Measurements from ENCODE around the gene GOLGA3.
"Not testable (repeated sequence)": the region's sequence is repeated elsewhere in the genome, so short reads cannot be mapped to it uniquely, and the experiment has no call there.

GOLGA3 gene

GRCh38 chr12:132828706-132829534 lies at the start of gene GOLGA3:
Gene GOLGA3 (minus strand): TSS chr12:132828869. CDS start chr12:132822128, 6,741 bp downstream.
- TF ChIP-seq POLR2A (IDR thresholded peaks at IDR 0.05; ENCODE audit: low read depth, low read length) = peak; percentile 48
- FAIRE-seq (no peak), DNase-seq (ENCODE audit: insufficient read length, low spot score) (peak; percentile 97)

- DNase-seq (ENCODE audit: insufficient read length, low spot score); FAIRE-seq: not testable (repeated sequence)
Measured at GRCh38 chr12:132874620-132875019, 46.0 kb upstream of the GOLGA3 start.

- no peak for TF ChIP-seq POLR2A (IDR thresholded peaks at IDR 0.05; ENCODE audit: low read depth, low read length)
- FAIRE-seq (no peak), DNase-seq (ENCODE audit: insufficient read length, low spot score) (no peak)
Measured at GRCh38 chr12:132874175-132874574, 45.5 kb upstream of the GOLGA3 start.

- DNase-seq (ENCODE audit: insufficient read length, low spot score) (no peak), FAIRE-seq (no peak)
- TF ChIP-seq POLR2A (IDR thresholded peaks at IDR 0.05; ENCODE audit: low read depth, low read length) = no peak
Measured at GRCh38 chr12:132873724-132874123, 45.1 kb upstream of the GOLGA3 start.

GRCh38 chr12:132872975-132873421 lies 44.3 kb upstream of the GOLGA3 start:
- DNase-seq (ENCODE audit: insufficient read length, low spot score) (no peak), FAIRE-seq (no peak)
- no peak for TF ChIP-seq POLR2A (IDR thresholded peaks at IDR 0.05; ENCODE audit: low read depth, low read length)

- FAIRE-seq (no peak), DNase-seq (ENCODE audit: insufficient read length, low spot score) (no peak)
- TF ChIP-seq POLR2A (IDR thresholded peaks at IDR 0.05; ENCODE audit: low read depth, low read length) = no peak
Measured at GRCh38 chr12:132872073-132872855, 43.6 kb upstream of the GOLGA3 start.

- FAIRE-seq = no peak
- no peak for TF ChIP-seq POLR2A (IDR thresholded peaks at IDR 0.05; ENCODE audit: low read depth, low read length)
- no peak for DNase-seq (ENCODE audit: insufficient read length, low spot score)
Measured at GRCh38 chr12:132869551-132869950, 40.9 kb upstream of the GOLGA3 start.

GRCh38 chr12:132866251-132866828 lies 37.7 kb upstream of the GOLGA3 start:
- DNase-seq (ENCODE audit: insufficient read length, low spot score) (no peak), FAIRE-seq (no peak)
- no peak for TF ChIP-seq POLR2A (IDR thresholded peaks at IDR 0.05; ENCODE audit: low read depth, low read length)

GRCh38 chr12:132861558-132861957 lies 32.9 kb upstream of the GOLGA3 start:
- FAIRE-seq (no peak), DNase-seq (ENCODE audit: insufficient read length, low spot score) (no peak)
- TF ChIP-seq POLR2A (IDR thresholded peaks at IDR 0.05; ENCODE audit: low read depth, low read length) = no peak

GRCh38 chr12:132858718-132859266 lies 30.1 kb upstream of the GOLGA3 start:
- DNase-seq (ENCODE audit: insufficient read length, low spot score) = no peak
- no peak for FAIRE-seq

GRCh38 chr12:132857019-132857418 lies 28.4 kb upstream of the GOLGA3 start:
- FAIRE-seq; DNase-seq (ENCODE audit: insufficient read length, low spot score): not testable (repeated sequence)

More at GRCh38 chr12:132858718-132859266, 30.1 kb upstream of the GOLGA3 start:
- no peak for TF ChIP-seq POLR2A (IDR thresholded peaks at IDR 0.05; ENCODE audit: low read depth, low read length)

- FAIRE-seq = no peak
- TF ChIP-seq POLR2A (IDR thresholded peaks at IDR 0.05; ENCODE audit: low read depth, low read length) = no peak
- no peak for DNase-seq (ENCODE audit: insufficient read length, low spot score)
Measured at GRCh38 chr12:132856581-132856980, 27.9 kb upstream of the GOLGA3 start.

- not testable (repeated sequence) for FAIRE-seq; DNase-seq (ENCODE audit: insufficient read length, low spot score)
Measured at GRCh38 chr12:132855211-132855610, 26.5 kb upstream of the GOLGA3 start.

Measured in H54 (cell line).